Measurements from ENCODE around the gene IGSF3.

Gene IGSF3

DNA sequence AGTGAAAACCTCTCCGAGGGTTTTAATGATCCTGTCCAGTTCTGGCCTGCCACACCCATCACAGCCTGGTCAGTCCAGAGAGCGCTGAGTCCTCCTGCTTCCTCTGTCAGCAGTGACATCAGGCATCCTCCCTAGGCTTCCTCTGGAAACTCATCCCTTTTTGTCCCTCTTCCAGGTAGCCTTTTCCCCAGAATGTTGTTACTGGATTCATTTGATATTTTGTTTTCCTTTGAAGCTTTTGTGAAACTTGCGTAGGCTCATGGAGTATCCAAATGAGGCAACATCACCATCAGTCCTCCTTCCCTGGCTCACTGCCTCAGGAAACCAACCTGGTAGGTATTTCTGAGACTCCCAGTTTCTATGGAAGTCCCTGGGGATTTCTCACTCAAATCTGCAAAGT lies 27.0 kb upstream of the IGSF3 start:
- no peaks in the 10 kb centered on the region for H3K9me3 Mint-ChIP-seq
- no peak overlapping the region for H3K27ac Mint-ChIP-seq
- no peak overlapping the region for H3K4me3 Mint-ChIP-seq
- DNase-seq (ENCODE audit: low spot score in 2 of 2) (no peak), ATAC-seq (no peak)
- H3K4me1 Mint-ChIP-seq, result no peaks in the 10 kb centered on the region
- no peaks in the 10 kb centered on the region for H3K36me3 Mint-ChIP-seq

- ATAC-seq (no peak), DNase-seq (ENCODE audit: low spot score in 2 of 2) (no peak)
Measured at GRCh38 chr1:116693759-116694480, 26.4 kb upstream of the IGSF3 start.

GRCh38 chr1:116692879-116693278 lies 25.3 kb upstream of the IGSF3 start:
- Mint-ChIP-seq H3K4me3 (no peak overlapping the region), H3K9me3 (no peaks in the 10 kb centered on the region), H3K36me3 (no peaks in the 10 kb centered on the region), H3K4me1 (no peaks in the 10 kb centered on the region), H3K27ac (no peak overlapping the region)
- ATAC-seq (no peak), DNase-seq (ENCODE audit: low spot score in 2 of 2) (no peak)

More at GRCh38 chr1:116693759-116694480, 26.4 kb upstream of the IGSF3 start:
- no peaks in the 10 kb centered on the region for H3K9me3 Mint-ChIP-seq
- no peak overlapping the region for H3K4me3 Mint-ChIP-seq
- no peak overlapping the region for H3K27ac Mint-ChIP-seq
- H3K36me3 Mint-ChIP-seq, result no peaks in the 10 kb centered on the region
- no peaks in the 10 kb centered on the region for H3K4me1 Mint-ChIP-seq

DNA sequence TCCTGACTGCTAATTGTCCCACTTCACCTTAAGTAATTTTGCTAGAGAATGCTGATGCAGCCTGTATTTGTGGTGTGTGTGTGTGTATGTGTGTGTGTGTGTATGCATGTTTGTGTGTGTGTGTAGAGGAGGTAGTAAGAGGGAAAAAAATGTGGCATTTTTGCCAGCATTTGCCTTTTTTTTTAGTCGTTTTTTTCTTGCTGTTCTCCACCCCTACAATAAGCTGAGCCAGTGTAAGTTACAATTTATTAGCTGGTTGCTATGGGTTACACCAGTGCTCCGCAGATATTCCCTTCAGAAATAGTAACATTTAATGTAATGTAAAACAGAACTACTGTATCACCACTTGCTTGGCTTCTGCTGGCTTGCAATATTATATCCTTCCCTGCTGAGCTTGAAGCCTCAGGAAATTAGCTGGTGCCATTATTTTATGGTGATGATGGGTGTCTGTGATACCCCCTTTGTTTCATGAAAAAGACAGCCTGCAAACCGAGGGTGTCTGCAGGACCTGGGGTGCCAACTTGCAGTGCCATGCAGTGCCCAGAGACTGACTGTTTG lies 23.4 kb upstream of the IGSF3 start:
- DNase-seq (ENCODE audit: low spot score in 2 of 2) (no peak), ATAC-seq (no peak)
- no peaks in the 10 kb centered on the region for H3K9me3 Mint-ChIP-seq
- H3K4me3 Mint-ChIP-seq, result no peak overlapping the region
- no peaks in the 10 kb centered on the region for H3K36me3 Mint-ChIP-seq
- H3K4me1 Mint-ChIP-seq, result no peaks in the 10 kb centered on the region
- H3K27ac Mint-ChIP-seq, result no peak overlapping the region

DNA sequence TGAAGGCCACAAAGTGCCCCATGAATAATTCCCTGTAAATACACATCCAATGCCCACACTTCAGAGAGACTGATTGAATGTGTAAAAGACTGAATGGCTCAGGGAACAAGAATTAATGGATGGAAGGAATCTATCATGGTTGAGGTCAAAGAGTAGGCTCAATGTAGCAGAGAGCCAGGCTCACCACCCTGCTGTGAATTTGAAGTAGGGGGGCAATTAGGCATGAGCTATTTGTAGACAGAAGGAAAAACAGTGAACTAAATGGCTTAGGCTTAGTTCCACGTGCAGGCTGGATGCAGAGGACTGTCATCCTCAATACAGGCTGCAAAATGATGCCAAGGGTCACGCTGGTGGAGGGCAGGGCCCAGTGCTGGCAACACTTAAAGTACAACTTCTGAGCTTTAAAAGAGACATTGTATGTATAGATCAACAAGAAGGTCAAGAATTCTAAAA lies 22.9 kb upstream of the IGSF3 start:
- no peaks in the 10 kb centered on the region for H3K9me3 Mint-ChIP-seq
- ATAC-seq (no peak), DNase-seq (ENCODE audit: low spot score in 2 of 2) (no peak)
- no peak overlapping the region for H3K4me3 Mint-ChIP-seq
- no peak overlapping the region for H3K27ac Mint-ChIP-seq
- no peaks in the 10 kb centered on the region for H3K36me3 Mint-ChIP-seq
- H3K4me1 Mint-ChIP-seq, result no peaks in the 10 kb centered on the region

GRCh38 chr1:116686723-116687352 lies 19.3 kb upstream of the IGSF3 start:
- Mint-ChIP-seq H3K9me3 (no peaks in the 10 kb centered on the region), H3K27ac (no peak overlapping the region), H3K4me3 (no peak overlapping the region), H3K4me1 (no peaks in the 10 kb centered on the region), H3K36me3 (no peaks in the 10 kb centered on the region)
- ATAC-seq (no peak), DNase-seq (ENCODE audit: low spot score in 2 of 2) (no peak)

- no peak for DNase-seq (ENCODE audit: low spot score in 2 of 2)
- Mint-ChIP-seq H3K4me3 (no peak overlapping the region), H3K36me3 (no peaks in the 10 kb centered on the region), H3K4me1 (no peaks in the 10 kb centered on the region), H3K27ac (no peak overlapping the region), H3K9me3 (no peaks in the 10 kb centered on the region)
- ATAC-seq, result no peak
Measured at GRCh38 chr1:116686175-116686574, 18.6 kb upstream of the IGSF3 start.

DNA sequence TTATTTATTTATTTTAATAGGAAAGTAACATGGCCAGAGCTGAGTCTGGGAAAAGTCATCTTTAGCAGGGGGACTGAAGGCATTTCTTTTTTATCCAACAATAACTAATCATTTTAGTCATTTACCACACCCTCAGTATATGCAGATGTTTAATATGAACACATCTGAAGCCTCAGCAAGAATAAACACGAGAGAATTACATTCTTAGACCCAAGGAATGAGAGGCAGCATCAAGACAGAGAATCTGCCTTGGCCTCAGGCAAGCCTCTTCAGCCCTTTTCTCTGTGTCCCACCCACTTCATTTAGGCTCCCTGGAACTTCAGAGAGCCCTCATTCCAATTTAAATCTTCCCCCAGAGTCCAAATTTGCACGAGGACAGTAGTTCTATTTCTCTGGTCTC lies 17.0 kb upstream of the IGSF3 start:
- Mint-ChIP-seq H3K36me3 (no peaks in the 10 kb centered on the region), H3K27ac (no peak overlapping the region), H3K9me3 (no peaks in the 10 kb centered on the region), H3K4me1 (no peaks in the 10 kb centered on the region), H3K4me3 (no peak overlapping the region)
- ATAC-seq (no peak), DNase-seq (ENCODE audit: low spot score in 2 of 2) (no peak)

GRCh38 chr1:116682641-116683221 lies 15.2 kb upstream of the IGSF3 start:
- no peak for ATAC-seq
- Mint-ChIP-seq H3K9me3 (no peaks in the 10 kb centered on the region), H3K27ac (no peak overlapping the region), H3K4me1 (no peaks in the 10 kb centered on the region), H3K36me3 (no peaks in the 10 kb centered on the region), H3K4me3 (no peak overlapping the region)
- no peak for DNase-seq (ENCODE audit: low spot score in 2 of 2)

GRCh38 chr1:116681343-116681899 lies 13.9 kb upstream of the IGSF3 start:
- no peak overlapping the region for H3K27ac Mint-ChIP-seq
- H3K4me1 Mint-ChIP-seq, result no peaks in the 10 kb centered on the region
- DNase-seq (ENCODE audit: low spot score in 2 of 2) (no peak), ATAC-seq (no peak)
- no peaks in the 10 kb centered on the region for H3K9me3 Mint-ChIP-seq
- no peaks in the 10 kb centered on the region for H3K36me3 Mint-ChIP-seq
- no peak overlapping the region for H3K4me3 Mint-ChIP-seq

DNA sequence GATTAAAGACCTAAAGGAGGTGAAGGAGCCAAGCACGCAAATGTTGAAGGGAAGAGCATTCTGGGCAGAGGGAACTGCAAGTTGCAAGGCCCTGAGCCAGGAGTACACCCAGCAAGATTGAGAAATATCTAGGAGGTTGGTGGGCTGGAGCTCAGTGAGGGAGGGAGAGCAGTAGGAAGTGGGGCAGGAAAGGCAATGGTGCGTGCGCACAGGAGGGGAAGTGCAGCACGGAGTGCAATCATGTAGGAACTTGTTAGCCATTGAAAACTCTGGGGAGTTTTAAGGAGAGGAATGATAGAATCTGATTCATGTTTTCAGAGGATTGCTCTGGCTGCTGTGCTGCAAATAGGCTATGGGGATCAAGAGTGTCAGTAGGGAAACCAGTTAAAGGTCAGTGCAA lies 13.2 kb upstream of the IGSF3 start:
- DNase-seq (ENCODE audit: low spot score in 2 of 2) (no peak), ATAC-seq (no peak)
- no peak overlapping the region for H3K27ac Mint-ChIP-seq
- no peak overlapping the region for H3K4me3 Mint-ChIP-seq
- no peaks in the 10 kb centered on the region for H3K9me3 Mint-ChIP-seq
- H3K36me3 Mint-ChIP-seq, result no peaks in the 10 kb centered on the region
- H3K4me1 Mint-ChIP-seq, result no peaks in the 10 kb centered on the region

- Mint-ChIP-seq H3K9me3 (no peaks in the 10 kb centered on the region), H3K4me3 (no peak overlapping the region), H3K4me1 (no peaks in the 10 kb centered on the region), H3K36me3 (no peaks in the 10 kb centered on the region), H3K27ac (no peak overlapping the region)
- DNase-seq (ENCODE audit: low spot score in 2 of 2), result no peak
- ATAC-seq, result no peak
Measured at GRCh38 chr1:116679828-116680628, 12.5 kb upstream of the IGSF3 start.

GRCh38 chr1:116679091-116679827 lies 11.7 kb upstream of the IGSF3 start:
- no peaks in the 10 kb centered on the region for H3K4me1 Mint-ChIP-seq
- no peak overlapping the region for H3K4me3 Mint-ChIP-seq
- ATAC-seq (no peak), DNase-seq (ENCODE audit: low spot score in 2 of 2) (no peak)
- no peaks in the 10 kb centered on the region for H3K9me3 Mint-ChIP-seq
- no peak overlapping the region for H3K27ac Mint-ChIP-seq
- H3K36me3 Mint-ChIP-seq, result no peaks in the 10 kb centered on the region

GRCh38 chr1:116678732-116679090 lies 11.2 kb upstream of the IGSF3 start:
- ATAC-seq (no peak), DNase-seq (ENCODE audit: low spot score in 2 of 2) (no peak)
- no peaks in the 10 kb centered on the region for H3K36me3 Mint-ChIP-seq
- H3K4me1 Mint-ChIP-seq, result no peaks in the 10 kb centered on the region
- H3K9me3 Mint-ChIP-seq, result no peaks in the 10 kb centered on the region
- no peak overlapping the region for H3K27ac Mint-ChIP-seq
- no peak overlapping the region for H3K4me3 Mint-ChIP-seq

All from stimulated activated effector memory CD8-positive, alpha-beta T cell treated with anti-CD3 and anti-CD28 coated beads, Interleukin-12 subunit alpha, Interleukin-12 subunit beta, amount 100 ng/mL, for 72 hours (primary cell).